Measurements from ENCODE around the gene CFAP61.

GRCh38 chr20:20360464-20360863 lies 308.1 kb downstream of the CFAP61 start:
- TF ChIP-seq CTCF (IDR thresholded peaks at IDR 0.05; ENCODE audit: insufficient read depth, low read depth, low read length): peak; percentile 83
- no peak for TF ChIP-seq EZH2 (IDR thresholded peaks at IDR 0.05; ENCODE audit: insufficient read depth, low read length)

Measured in astrocyte (in vitro differentiated cells and primary cell).